Keratinocyte (primary cell): ENCODE data around the gene MSI2. TPM values are rescaled to one million over a fixed set of nuclear protein-coding genes. Genes with fewer than 3 reads are reported as not detected.

Experiments used
- DNase-seq: peaks from one replicate; pipeline ENCODE4 v3.0.0-alpha.2; 2011; ENCODE audit warnings: low read depth, missing footprints, low spot score
- FAIRE-seq: peaks from 2 replicates; lab custom pipeline; 2011; peaks lifted over from hg19 to GRCh38; lab: Jason Lieb, UNC
- H2AFZ ChIP-seq: 2 replicates; pipeline ENCODE4 v1.6.0; 2012; ENCODE audit warnings: low read length, control low read depth, inconsistent platforms; ENCODE audit not compliant: control insufficient read depth
- H3K27ac ChIP-seq: 2 replicates; pipeline ENCODE4 v1.5.1; 2011; ENCODE audit warnings: low read length; ENCODE audit not compliant: control insufficient read depth, insufficient read depth
- H3K27me3 ChIP-seq: 3 replicates; pipeline ENCODE4 v1.6.0; 2011; ENCODE audit warnings: low read length; ENCODE audit not compliant: control insufficient read depth, insufficient read depth; ENCODE audit errors: extremely low read depth
- H3K36me3 ChIP-seq, 2 experiments: 2 replicates in 1 of 2; 3 replicates in 1 of 2; pipeline ENCODE4 v1.5.1; 2011; ENCODE audit warnings: low read length in 2 of 2, mild to moderate bottlenecking in 1 of 2; ENCODE audit not compliant: control insufficient read depth in 2 of 2, insufficient read depth in 2 of 2; ENCODE audit errors: extremely low read depth in 1 of 2
- H3K4me1 ChIP-seq: 3 replicates; pipeline ENCODE4 v1.5.1; 2011; ENCODE audit warnings: low read length; ENCODE audit not compliant: control insufficient read depth, insufficient read depth; ENCODE audit errors: extremely low read depth
- H3K4me2 ChIP-seq: 3 replicates; pipeline ENCODE4 v1.6.0; 2011; ENCODE audit warnings: low read depth, low read length; ENCODE audit not compliant: control insufficient read depth, insufficient read depth; ENCODE audit errors: extremely low read depth
- H3K4me3 ChIP-seq, 3 experiments: fragments of 200-600 bp in 1 of 3; sonication (generic) in 1 of 3; 2 replicates in 2 of 3; 3 replicates in 1 of 3; pipeline ENCODE4 v1.5.1; 2011 to 2016; ENCODE audit warnings: low read length in 3 of 3, mild to moderate bottlenecking in 3 of 3, control low read depth in 2 of 3, inconsistent platforms in 1 of 3, low read depth in 1 of 3, mixed read lengths in 1 of 3, mixed run types in 1 of 3, moderate library complexity in 1 of 3; ENCODE audit not compliant: control insufficient read depth in 2 of 3, insufficient read depth in 2 of 3; ENCODE audit errors: extremely low read depth in 1 of 3
- H3K79me2 ChIP-seq: 2 replicates; pipeline ENCODE4 v1.6.0; 2012; ENCODE audit warnings: low read length; ENCODE audit not compliant: control insufficient read depth, insufficient read depth
- H3K9ac ChIP-seq: 3 replicates; pipeline ENCODE4 v1.6.0; 2011; ENCODE audit warnings: low read length; ENCODE audit not compliant: control insufficient read depth, insufficient read depth; ENCODE audit errors: extremely low read depth
- H3K9me1 ChIP-seq: 3 replicates; pipeline ENCODE4 v1.6.0; 2011; ENCODE audit warnings: low read length; ENCODE audit not compliant: control insufficient read depth, insufficient read depth; ENCODE audit errors: extremely low read depth
- H3K9me3 ChIP-seq: 2 replicates; pipeline ENCODE4 v1.5.1; 2012; ENCODE audit warnings: low read depth, low read length; ENCODE audit not compliant: control insufficient read depth
- H4K20me1 ChIP-seq: 3 replicates; pipeline ENCODE4 v1.6.0; 2011; ENCODE audit warnings: low read length; ENCODE audit not compliant: control insufficient read depth, insufficient read depth; ENCODE audit errors: extremely low read depth
- EZH2 ChIP-seq: IDR thresholded peaks from one replicate; pipeline ENCODE4 v1.6.1; 2012; ENCODE audit warnings: inconsistent platforms, mild to moderate bottlenecking, low read length, moderate library complexity
- dilution Hi-C: fragments of 300-500 bp; cut with MboI; formaldehyde crosslinking; loops from one replicate; pipeline ENCODE4 v1.7.0; 2020; ENCODE audit warnings: low sequenced_read_pairs; ENCODE audit not compliant: extremely low pct_ligation_motif_present
- polyA plus RNA-seq, 5 experiments: library from polyadenylated mRNA; depleted of rRNA in 3 of 5; stranded (reverse) in 3 of 5; stranded (forward) in 1 of 5; unstranded in 1 of 5; fragments of >200 nt; gene quantifications; 1 replicate in 1 of 5; 2 replicates in 3 of 5; 3 replicates in 1 of 5; pipeline versions ENCODE4 v1.2.1 to v1.2.3, GENCODE V29; 2011 to 2012; ENCODE audit warnings: missing spikeins in 2 of 5, low read depth in 1 of 5, low replicate concordance in 1 of 5
- TF ChIP-seq, protein P1 (sequence below), 3 experiments: IDR thresholded peaks in 1 of 3; conservative IDR thresholded peaks in 1 of 3; optimal IDR thresholded peaks in 1 of 3; 2 replicates in 2 of 3; 3 replicates in 1 of 3; pipeline versions ENCODE3 to v1.5.1; 2011; ENCODE audit warnings: low read length in 3 of 3, mild to moderate bottlenecking in 3 of 3, moderate library complexity in 2 of 3, control low read depth in 1 of 3, inconsistent platforms in 1 of 3; ENCODE audit not compliant: insufficient read depth in 2 of 3; ENCODE audit errors: extremely low read depth in 1 of 3

The MSI2 gene
- polyA plus RNA-seq, 1 donor (not counting 4 experiments of a cell fraction or from before 2014, with no cell fraction given), result 22.3 TPM

DNA sequence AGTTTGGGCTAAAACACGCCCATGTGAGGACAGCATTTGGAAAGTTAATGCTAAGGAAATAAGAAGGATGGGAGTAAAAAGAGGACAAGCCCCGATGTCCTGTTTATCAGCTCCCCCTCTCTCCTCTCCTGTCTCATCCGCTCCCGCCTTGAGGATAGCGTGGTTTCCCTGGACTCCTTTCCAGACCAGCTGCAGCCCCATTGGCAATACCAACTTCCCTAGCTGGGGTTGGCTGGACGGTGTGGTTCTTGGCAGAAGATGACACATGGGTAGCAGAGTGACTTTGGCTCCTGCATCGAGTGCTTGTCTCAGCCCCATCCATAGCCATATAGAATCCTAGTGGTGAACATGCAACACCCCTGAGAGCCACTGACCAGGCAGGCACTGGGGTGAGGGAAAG, 302.9 kb downstream of the MSI2 start:
- no peak overlapping the region for H3K9ac ChIP-seq
- H3K9me1 ChIP-seq, result no peaks in the 10 kb centered on the region
- TF ChIP-seq EZH2, result no peak
- TF ChIP-seq, protein P1, sequence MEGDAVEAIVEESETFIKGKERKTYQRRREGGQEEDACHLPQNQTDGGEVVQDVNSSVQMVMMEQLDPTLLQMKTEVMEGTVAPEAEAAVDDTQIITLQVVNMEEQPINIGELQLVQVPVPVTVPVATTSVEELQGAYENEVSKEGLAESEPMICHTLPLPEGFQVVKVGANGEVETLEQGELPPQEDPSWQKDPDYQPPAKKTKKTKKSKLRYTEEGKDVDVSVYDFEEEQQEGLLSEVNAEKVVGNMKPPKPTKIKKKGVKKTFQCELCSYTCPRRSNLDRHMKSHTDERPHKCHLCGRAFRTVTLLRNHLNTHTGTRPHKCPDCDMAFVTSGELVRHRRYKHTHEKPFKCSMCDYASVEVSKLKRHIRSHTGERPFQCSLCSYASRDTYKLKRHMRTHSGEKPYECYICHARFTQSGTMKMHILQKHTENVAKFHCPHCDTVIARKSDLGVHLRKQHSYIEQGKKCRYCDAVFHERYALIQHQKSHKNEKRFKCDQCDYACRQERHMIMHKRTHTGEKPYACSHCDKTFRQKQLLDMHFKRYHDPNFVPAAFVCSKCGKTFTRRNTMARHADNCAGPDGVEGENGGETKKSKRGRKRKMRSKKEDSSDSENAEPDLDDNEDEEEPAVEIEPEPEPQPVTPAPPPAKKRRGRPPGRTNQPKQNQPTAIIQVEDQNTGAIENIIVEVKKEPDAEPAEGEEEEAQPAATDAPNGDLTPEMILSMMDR (optimal IDR thresholded peaks at IDR 0.05 in 1 of 3, IDR thresholded peaks at IDR 0.05 in 1 of 3, conservative IDR thresholded peaks at IDR 0.05 in 1 of 3; ENCODE audit: extremely low read depth in 1 of 3, insufficient read depth in 2 of 3, low read length in 3 of 3), result no peak
- H3K9me3 ChIP-seq, result no peaks in the 10 kb centered on the region
- FAIRE-seq, result no peak
- dilution Hi-C loops, result no loop called here
- no peaks in the 10 kb centered on the region for H3K27me3 ChIP-seq
- no peak overlapping the region for H3K4me3 ChIP-seq
- no peaks in the 10 kb centered on the region for H4K20me1 ChIP-seq
- H3K79me2 ChIP-seq, result no peaks in the 10 kb centered on the region
- H3K27ac ChIP-seq, result no peak overlapping the region
- no peak overlapping the region for H2AFZ ChIP-seq
- DNase-seq, result no peak
- no peak overlapping the region for H3K4me2 ChIP-seq
- H3K36me3 ChIP-seq, result no peaks in the 10 kb centered on the region
- peaks cover 15% of the 10 kb centered on the region for H3K4me1 ChIP-seq

DNA sequence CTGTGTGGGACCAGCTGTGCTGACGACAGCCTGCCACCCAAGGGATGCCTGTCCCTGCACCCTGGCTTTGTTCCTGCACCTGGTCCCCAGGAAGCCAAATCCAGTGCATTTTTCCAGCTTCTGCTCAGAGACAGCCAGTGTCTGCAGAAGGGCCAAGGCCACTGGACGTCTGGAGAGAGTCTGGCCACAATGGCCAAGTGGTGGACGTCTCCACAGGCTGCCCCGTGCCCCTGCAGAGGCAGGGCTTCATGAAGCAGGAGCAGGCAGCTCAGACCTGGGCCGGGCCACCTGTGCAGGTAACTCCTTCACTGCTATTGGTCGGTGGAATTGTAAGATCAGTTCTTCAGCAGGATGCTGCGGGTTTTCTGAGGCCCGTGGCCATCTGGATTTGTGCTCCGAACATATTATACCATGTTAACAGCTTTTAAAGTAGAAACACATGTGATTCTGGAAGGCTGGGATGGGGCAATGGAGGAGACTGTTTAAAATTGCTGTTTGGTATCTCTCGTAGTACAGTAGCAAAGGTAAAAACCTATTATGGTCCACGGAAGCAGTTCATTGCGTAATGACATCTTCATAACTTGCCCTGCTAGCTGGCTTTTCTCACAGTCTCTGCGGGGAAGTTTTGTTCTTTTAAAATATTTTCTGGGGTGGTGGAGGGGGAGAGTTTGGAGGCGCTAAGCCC, 303.5 kb downstream of the MSI2 start:
- Histone ChIP-seq H3K27me3 (no peaks in the 10 kb centered on the region), H3K36me3 (no peaks in the 10 kb centered on the region), H3K9ac (no peak overlapping the region), H3K9me1 (no peaks in the 10 kb centered on the region), H3K9me3 (no peaks in the 10 kb centered on the region), H3K79me2 (no peaks in the 10 kb centered on the region), H3K27ac (no peak overlapping the region), H3K4me3 (no peak overlapping the region), H4K20me1 (no peaks in the 10 kb centered on the region), H2AFZ (no peak overlapping the region), H3K4me2 (no peak overlapping the region), H3K4me1 (peaks cover 15% of the 10 kb centered on the region)
- TF ChIP-seq, protein P1 (optimal IDR thresholded peaks at IDR 0.05 in 1 of 3, IDR thresholded peaks at IDR 0.05 in 1 of 3, conservative IDR thresholded peaks at IDR 0.05 in 1 of 3; ENCODE audit: extremely low read depth in 1 of 3, insufficient read depth in 2 of 3, low read length in 3 of 3), result no peak
- no peak for TF ChIP-seq EZH2
- dilution Hi-C loops, result no loop called here
- FAIRE-seq (no peak), DNase-seq (no peak)
